A673 (cell line): ENCODE results near the gene CALML4.

Source experiments
- CTCF ChIP-seq: fragments of 300-800, 200-600 bp; sonication (generic); conservative IDR thresholded peaks from 2 replicates; pipeline ENCODE4 v1.5.1; 2017; ENCODE audit warnings: low read depth, mild to moderate bottlenecking, antibody characterized with exemption, low read length, moderate library complexity, mixed read lengths
- EZH2 ChIP-seq: fragments of 200-600 bp; sonication (generic); IDR thresholded peaks from 2 replicates; pipeline ENCODE4 v1.6.1; 2017; ENCODE audit warnings: borderline replicate concordance, low read depth, mild to moderate bottlenecking, mixed read lengths, antibody characterized with exemption, low read length; ENCODE audit not compliant: poor library complexity, severe bottlenecking

GRCh38 chr15:68175526-68175925, 29.6 kb downstream of the CALML4 start:
- TF ChIP-seq CTCF (no peak), EZH2 (no peak)
